ENCODE data around the gene AMBRA1. TPM values are rescaled to one million over a fixed set of nuclear protein-coding genes. Genes with fewer than 3 reads are reported as not detected.

Gene AMBRA1
- total and polyA plus RNA-seq, 2 donors from 2014 or later, result 8.0 to 32.6 TPM

DNA sequence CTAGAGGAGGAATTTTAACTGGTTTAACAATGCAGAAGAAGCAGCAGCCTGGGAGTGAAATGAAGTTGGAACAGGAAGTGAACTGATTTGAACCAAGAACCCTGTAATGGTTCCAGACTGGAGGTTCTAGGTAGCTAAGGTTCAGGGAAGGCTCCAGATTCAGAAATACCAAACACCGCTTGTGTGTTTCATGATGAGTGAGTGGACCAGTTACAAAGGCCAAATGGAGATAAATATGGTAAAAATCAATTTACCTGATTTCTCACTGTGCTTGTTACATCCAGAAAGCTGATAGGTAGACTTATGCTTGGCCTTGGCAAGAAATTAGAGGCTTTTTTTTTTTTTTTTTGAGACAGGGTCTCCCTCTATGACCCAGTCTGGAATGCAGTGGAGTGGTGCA is 36.4 kb upstream of the AMBRA1 start:
- no peak for FAIRE-seq
- no peak overlapping the region for H3K4me3 ChIP-seq (ENCODE audit: low read length in 3 of 3)

DNA sequence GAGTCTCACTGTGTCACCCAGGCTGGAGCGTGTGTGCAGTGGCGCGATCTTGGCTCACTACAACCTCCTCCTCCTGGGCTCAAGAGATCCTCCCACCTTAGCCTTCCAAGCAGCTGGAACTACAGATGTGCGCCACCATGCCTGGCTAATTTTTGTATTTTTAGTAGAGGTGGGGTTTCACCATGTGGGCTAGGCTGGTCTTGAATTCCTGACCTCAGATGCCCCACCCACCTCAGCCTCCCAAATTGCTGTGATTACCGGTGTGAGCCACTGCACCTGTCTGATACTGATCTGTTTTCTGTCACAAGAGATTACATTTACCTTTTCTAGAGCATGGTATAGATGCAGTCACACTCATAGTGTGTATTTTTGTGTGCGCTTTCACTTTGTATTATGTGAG is 35.1 kb upstream of the AMBRA1 start:
- H3K27me3 ChIP-seq (ENCODE audit: control insufficient read depth, insufficient read depth, low read length), result no peaks in the 10 kb centered on the region
- peaks cover 4 to 21% (median 8%) of the 10 kb centered on the region in 3 donors for H3K36me3 ChIP-seq (ENCODE audit: control insufficient read depth in 2 of 3, insufficient read depth in 3 of 3, low read length in 3 of 3)

More for the DNA sequence above, 36.4 kb upstream of the AMBRA1 start:
- no peak for DNase-seq
- intact Hi-C loops (cut with DNase I), result no loop called here
- TF ChIP-seq, protein P1, sequence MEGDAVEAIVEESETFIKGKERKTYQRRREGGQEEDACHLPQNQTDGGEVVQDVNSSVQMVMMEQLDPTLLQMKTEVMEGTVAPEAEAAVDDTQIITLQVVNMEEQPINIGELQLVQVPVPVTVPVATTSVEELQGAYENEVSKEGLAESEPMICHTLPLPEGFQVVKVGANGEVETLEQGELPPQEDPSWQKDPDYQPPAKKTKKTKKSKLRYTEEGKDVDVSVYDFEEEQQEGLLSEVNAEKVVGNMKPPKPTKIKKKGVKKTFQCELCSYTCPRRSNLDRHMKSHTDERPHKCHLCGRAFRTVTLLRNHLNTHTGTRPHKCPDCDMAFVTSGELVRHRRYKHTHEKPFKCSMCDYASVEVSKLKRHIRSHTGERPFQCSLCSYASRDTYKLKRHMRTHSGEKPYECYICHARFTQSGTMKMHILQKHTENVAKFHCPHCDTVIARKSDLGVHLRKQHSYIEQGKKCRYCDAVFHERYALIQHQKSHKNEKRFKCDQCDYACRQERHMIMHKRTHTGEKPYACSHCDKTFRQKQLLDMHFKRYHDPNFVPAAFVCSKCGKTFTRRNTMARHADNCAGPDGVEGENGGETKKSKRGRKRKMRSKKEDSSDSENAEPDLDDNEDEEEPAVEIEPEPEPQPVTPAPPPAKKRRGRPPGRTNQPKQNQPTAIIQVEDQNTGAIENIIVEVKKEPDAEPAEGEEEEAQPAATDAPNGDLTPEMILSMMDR (IDR thresholded peaks at IDR 0.05; ENCODE audit: borderline replicate concordance, extremely low read depth, insufficient read depth), result no peak
- Histone ChIP-seq H3K36me3 (ENCODE audit: control insufficient read depth in 2 of 3, insufficient read depth in 3 of 3, low read length in 3 of 3) (peaks cover 4 to 20% (median 7%) of the 10 kb centered on the region in 3 donors), H3K27ac (ENCODE audit: low read depth in 2 of 2, low read length in 2 of 2) (no peak overlapping the region), H3K9me3 (ENCODE audit: control insufficient read depth in 2 of 3, insufficient read depth in 1 of 3, low read length in 3 of 3) (no peaks in the 10 kb centered on the region), H3K4me1 (ENCODE audit: control insufficient read depth in 2 of 3, insufficient read depth in 2 of 3, low read depth in 1 of 3, low read length in 3 of 3) (no peaks in the 10 kb centered on the region), H3K9ac (ENCODE audit: low read length in 3 of 3) (no peak overlapping the region), H3K27me3 (ENCODE audit: control insufficient read depth, insufficient read depth, low read length) (no peaks in the 10 kb centered on the region)

DNA sequence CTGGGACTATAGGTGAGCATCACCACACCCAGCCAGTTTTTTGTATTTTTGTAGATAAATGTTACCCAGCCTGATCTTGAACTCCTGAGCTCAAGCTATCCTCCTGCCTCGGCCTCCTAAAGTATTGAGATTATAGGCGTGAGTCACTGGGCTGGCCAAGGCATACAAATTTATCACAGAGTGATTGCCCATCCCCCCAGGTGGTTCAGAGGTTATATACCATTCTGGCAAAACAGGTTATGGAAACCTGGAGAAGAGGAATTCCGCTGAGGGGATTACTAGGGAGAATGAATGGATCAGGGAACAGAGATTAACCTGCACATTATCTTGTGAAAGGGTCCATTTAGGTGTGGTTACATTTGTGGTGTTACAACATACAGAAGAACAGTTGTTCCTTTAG is 31.6 kb upstream of the AMBRA1 start:
- Histone ChIP-seq H3K27ac (ENCODE audit: low read depth in 2 of 2, low read length in 2 of 2) (no peak overlapping the region), H3K27me3 (ENCODE audit: control insufficient read depth, insufficient read depth, low read length) (no peaks in the 10 kb centered on the region), H3K4me3 (ENCODE audit: low read length in 3 of 3) (no peak overlapping the region), H3K9ac (ENCODE audit: low read length in 3 of 3) (no peak overlapping the region), H3K9me3 (ENCODE audit: control insufficient read depth in 2 of 3, insufficient read depth in 1 of 3, low read length in 3 of 3) (no peaks in the 10 kb centered on the region), H3K4me1 (ENCODE audit: control insufficient read depth in 2 of 3, insufficient read depth in 2 of 3, low read depth in 1 of 3, low read length in 3 of 3) (no peaks in the 10 kb centered on the region), H3K36me3 (ENCODE audit: control insufficient read depth in 2 of 3, insufficient read depth in 3 of 3, low read length in 3 of 3) (peaks cover 2 to 18% (median 5%) of the 10 kb centered on the region in 3 donors)
- intact Hi-C loops (cut with DNase I), result no loop called here
- DNase-seq, result no peak
- TF ChIP-seq, protein P1 (IDR thresholded peaks at IDR 0.05; ENCODE audit: borderline replicate concordance, extremely low read depth, insufficient read depth), result no peak
- no peak for FAIRE-seq

More for the DNA sequence above, 35.1 kb upstream of the AMBRA1 start:
- Histone ChIP-seq H3K27ac (ENCODE audit: low read depth in 2 of 2, low read length in 2 of 2) (no peak overlapping the region), H3K4me3 (ENCODE audit: low read length in 3 of 3) (no peak overlapping the region), H3K9ac (ENCODE audit: low read length in 3 of 3) (no peak overlapping the region), H3K4me1 (ENCODE audit: control insufficient read depth in 2 of 3, insufficient read depth in 2 of 3, low read depth in 1 of 3, low read length in 3 of 3) (no peaks in the 10 kb centered on the region), H3K9me3 (ENCODE audit: control insufficient read depth in 2 of 3, insufficient read depth in 1 of 3, low read length in 3 of 3) (no peaks in the 10 kb centered on the region)
- intact Hi-C loops (cut with DNase I), result no loop called here
- TF ChIP-seq, protein P1 (IDR thresholded peaks at IDR 0.05; ENCODE audit: borderline replicate concordance, extremely low read depth, insufficient read depth), result no peak
- peak in 1 of 5 donors; percentile 7 for DNase-seq
- FAIRE-seq, result no peak

DNA sequence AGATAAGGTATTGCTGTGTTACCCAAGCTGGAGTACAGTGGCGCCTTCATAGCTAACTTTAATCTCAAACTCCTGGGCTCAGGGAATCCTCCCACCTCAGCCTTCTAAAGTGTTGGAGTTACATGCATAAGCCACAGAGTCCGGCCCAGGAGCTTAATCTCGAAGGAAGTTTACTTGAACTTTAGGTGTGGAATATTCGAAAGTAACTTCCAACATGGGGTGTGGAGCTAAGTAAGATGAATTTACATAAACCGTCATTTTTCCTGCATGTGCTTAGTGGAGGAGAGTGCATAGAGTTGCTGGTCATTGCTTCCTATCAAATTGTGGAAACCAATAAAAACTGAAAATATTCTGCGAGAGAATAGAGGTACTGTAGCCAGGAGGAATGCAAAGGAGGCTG is 25.0 kb upstream of the AMBRA1 start:
- no peak overlapping the region for H3K9ac ChIP-seq (ENCODE audit: low read length in 3 of 3)

More for the DNA sequence above, 25.0 kb upstream of the AMBRA1 start:
- no peaks in the 10 kb centered on the region for H3K27me3 ChIP-seq (ENCODE audit: control insufficient read depth, insufficient read depth, low read length)
- H3K36me3 ChIP-seq (ENCODE audit: control insufficient read depth in 2 of 3, insufficient read depth in 3 of 3, low read length in 3 of 3), result peaks cover 0 to 8% (median 4%) of the 10 kb centered on the region in 3 donors
- H3K27ac ChIP-seq (ENCODE audit: low read depth in 2 of 2, low read length in 2 of 2), result no peak overlapping the region
- peak overlapping the region in 2 of 3 donors; percentile 45 to 83 for H3K4me3 ChIP-seq (ENCODE audit: low read length in 3 of 3)
- H3K4me1 ChIP-seq (ENCODE audit: control insufficient read depth in 2 of 3, insufficient read depth in 2 of 3, low read depth in 1 of 3, low read length in 3 of 3), result peaks cover 0 to 15% (median 9%) of the 10 kb centered on the region in 3 donors
- DNase-seq (no peak), FAIRE-seq (no peak)
- TF ChIP-seq, protein P1 (IDR thresholded peaks at IDR 0.05; ENCODE audit: borderline replicate concordance, extremely low read depth, insufficient read depth), result no peak
- intact Hi-C loops (cut with DNase I), result no loop called here
- no peaks in the 10 kb centered on the region for H3K9me3 ChIP-seq (ENCODE audit: control insufficient read depth in 2 of 3, insufficient read depth in 1 of 3, low read length in 3 of 3)
